HG03575 (cell line): ENCODE results near the gene ADGRA1.

Source experiments
- ATAC-seq: cut with Tn5 transposase; IDR thresholded peaks from one replicate; pipeline ENCODE4 v1.9.1; 2021; ENCODE audit not compliant: unreplicated experiment, insufficient number of reproducible peaks, low FRiP score; ENCODE audit errors: extremely low read depth

ADGRA1 gene, protein sequence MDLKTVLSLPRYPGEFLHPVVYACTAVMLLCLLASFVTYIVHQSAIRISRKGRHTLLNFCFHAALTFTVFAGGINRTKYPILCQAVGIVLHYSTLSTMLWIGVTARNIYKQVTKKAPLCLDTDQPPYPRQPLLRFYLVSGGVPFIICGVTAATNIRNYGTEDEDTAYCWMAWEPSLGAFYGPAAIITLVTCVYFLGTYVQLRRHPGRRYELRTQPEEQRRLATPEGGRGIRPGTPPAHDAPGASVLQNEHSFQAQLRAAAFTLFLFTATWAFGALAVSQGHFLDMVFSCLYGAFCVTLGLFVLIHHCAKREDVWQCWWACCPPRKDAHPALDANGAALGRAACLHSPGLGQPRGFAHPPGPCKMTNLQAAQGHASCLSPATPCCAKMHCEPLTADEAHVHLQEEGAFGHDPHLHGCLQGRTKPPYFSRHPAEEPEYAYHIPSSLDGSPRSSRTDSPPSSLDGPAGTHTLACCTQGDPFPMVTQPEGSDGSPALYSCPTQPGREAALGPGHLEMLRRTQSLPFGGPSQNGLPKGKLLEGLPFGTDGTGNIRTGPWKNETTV

DNA sequence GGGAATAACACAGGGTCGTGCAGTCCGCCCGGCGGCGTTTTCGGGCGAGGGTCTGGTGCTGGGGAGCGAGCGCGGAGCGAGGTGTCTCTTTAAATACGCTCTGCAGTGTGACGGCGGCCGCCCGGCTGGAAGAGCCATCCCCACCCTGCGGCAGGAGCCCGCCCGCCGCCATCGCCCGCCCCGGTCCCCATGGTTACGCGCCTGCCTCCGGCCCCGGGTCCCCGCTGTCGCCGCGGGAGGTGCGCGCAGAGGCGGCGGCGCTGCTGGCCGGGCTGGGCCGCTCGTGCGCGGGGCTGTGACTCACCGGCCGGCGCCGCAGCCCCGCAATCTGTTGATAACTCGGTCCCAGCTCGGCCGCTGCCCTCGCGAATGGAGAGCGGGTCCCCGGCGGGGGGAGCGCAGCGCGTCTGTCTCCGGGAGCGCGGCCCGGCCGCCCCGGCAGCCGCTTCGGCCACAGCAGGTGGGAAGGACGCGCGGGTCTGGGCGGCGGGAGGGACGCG, at the start of gene ADGRA1:
ADGRA1 (plus strand) TSS at position 246 of the 500 bp plus-strand sequence. CDS start 986 bp downstream, outside the sequence.
- ATAC-seq: no peak

DNA sequence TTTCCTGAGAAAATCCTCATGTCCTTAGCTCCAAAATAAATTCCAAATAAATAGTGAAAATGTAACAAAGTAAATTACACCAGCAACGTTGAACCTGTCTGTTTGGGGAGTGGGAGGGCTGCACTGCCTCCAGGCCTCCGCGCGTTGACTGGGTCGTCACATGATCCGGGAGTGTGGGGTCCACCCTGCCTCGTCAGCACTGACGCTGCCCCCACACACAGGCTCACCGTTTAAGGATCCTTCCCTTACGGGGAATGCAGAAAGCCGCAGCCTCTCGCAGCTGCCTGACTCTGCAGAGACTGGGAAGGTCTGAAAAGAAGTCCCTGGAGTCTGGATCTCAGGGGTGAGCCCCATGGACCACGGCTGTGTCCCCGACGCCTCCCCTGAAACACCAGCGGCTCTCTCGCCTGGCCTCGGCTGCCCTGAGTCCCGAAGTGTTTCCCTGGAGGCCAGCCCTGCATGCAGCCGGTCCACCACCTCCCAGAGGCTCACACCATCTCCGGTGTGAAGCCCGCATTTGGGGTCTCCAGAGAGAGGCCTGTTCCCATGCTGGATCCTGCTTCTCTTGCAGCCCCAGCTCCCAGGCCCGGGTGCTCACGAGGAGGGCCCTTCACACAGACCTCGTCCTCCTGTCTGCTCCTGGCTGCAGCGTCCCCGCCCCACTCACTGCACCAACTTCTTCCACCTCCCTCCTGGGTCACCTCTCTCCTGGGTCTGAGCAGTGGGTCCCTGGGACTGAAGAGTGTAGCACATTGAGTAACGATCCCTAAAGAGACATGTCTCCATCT, 49.5 kb upstream of the ADGRA1 start:
- no peak for ATAC-seq

DNA sequence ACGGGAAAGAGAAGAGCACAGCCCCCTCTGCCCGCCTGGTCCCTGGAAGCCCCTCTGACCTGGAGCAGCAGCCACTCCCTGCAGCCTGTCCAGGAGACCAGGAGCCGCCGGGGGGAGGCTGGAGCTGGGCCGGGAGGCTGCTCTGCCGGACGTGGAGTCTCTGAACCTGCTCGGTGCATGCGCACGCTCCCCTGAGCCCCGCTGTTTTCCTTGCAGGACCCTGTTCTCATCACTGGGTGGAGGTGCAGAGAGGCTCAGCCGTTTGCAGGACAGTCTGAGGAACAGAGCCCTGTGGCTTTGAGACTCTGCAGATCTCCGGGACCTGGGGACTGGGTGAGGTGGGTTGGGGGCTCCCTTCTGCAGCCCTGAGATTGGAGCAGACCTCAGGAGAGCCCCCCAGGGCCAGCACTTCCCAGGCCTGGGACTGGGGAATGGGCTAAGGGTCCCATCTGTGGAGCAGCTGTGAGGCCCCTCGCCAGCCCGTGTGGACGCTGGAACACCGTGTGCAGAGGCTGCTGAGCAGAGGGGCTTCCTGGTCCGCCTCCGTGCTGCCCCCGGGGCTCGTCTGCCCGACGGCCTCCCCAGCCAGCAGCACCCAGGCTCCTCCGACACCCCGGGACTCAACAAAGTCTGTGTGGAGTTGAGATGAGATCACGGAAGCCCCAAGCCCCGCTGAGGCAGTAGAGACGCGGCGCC, 48.5 kb upstream of the ADGRA1 start:
- ATAC-seq: no peak

DNA sequence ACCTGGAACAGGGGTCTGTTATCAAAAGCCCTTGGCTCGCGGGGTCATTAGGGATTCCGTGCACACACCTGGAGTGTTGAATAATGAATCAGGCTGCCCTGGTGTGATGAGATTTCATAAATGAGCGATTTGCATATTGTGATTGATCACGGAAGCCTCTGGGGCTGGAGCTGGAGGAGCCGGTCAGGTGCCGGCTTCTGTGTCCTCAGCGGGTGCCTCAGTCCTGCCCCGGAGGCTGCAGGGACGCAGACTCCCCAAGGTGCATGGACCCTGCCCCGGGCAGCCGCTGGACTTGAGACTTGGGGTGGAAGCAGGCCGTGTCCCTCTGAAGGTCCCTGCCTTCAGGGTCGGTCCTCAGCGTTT, 47.9 kb upstream of the ADGRA1 start:
- ATAC-seq: no peak

DNA sequence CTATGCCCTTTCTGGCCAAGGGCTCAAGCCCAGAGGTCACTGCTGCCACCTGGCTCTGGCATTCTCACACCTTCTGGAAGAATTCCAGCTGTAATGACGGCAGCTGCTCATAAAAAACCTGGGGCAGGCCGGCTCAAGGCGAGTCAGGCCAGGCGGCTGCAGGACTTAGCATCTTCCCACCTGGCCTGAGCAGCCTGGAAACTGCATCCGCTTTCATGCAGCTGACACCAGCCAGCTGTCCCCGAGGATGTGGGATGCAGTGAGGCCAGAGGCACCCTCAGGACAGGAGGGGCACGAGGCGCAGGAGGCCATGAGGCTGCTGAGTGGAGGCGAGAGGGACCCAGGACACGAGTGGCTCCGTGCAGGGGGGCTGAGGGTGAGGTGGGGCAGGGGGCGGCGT, 47.5 kb upstream of the ADGRA1 start:
- no peak for ATAC-seq

DNA sequence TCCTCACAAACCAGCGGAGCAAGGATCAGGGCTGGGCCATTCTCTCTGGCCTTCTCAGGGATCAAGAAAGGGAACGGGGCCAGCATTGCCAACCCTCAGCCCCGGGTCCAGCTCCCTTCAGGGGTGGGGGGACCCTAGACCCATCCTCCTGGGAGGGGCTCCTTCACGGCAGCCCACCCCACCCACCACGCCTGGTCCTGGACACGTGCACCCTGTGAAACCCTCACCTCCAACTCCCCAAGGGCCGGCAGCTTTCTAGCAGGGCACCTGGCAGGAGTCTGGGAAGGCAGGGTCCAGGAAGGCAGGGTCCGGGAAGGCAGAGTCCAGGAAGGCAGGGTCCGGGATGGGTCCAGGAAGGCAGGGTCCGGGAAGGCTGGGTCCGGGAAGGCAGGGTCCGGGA, 46.6 kb upstream of the ADGRA1 start:
- no peak for ATAC-seq

DNA sequence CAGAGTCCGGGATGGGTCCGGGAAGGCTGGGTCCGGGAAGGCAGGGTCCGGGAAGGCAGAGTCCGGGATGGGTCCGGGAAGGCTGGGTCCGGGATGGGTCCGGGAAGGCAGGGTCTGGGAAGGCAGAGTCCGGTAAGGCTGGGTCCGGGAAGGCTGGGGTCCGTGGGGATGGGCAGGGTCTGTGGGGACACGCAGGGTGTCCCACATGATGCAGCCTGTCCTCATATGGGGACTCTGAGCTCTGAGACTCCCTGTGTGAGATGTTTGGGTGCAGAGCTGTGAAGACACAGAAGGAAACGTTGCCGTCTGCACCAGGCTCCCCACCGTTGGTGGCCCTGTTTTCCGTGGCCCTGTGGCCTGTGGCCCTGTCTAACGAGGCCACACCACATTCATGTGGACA, 45.7 kb upstream of the ADGRA1 start:
- no peak for ATAC-seq

DNA sequence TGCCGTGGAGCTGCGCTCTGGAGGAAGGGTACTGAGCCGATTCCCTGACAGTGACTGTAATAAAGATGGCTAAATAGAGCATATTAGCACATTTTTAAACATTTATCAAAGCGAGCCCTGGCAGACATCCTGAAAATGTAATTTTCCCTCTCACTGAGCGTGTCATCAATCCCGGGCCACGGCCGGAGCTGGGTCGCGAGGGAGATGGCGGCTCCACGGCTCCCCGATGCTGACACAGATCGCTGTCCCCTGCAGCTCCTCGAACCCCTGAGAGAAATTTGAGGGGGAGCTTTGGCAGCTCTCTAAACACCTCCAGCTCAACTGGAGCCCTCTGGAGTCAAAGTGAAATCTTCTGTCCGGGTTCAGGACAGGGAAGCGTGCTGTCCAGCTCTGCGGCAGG, 44.9 kb upstream of the ADGRA1 start:
- ATAC-seq: no peak

DNA sequence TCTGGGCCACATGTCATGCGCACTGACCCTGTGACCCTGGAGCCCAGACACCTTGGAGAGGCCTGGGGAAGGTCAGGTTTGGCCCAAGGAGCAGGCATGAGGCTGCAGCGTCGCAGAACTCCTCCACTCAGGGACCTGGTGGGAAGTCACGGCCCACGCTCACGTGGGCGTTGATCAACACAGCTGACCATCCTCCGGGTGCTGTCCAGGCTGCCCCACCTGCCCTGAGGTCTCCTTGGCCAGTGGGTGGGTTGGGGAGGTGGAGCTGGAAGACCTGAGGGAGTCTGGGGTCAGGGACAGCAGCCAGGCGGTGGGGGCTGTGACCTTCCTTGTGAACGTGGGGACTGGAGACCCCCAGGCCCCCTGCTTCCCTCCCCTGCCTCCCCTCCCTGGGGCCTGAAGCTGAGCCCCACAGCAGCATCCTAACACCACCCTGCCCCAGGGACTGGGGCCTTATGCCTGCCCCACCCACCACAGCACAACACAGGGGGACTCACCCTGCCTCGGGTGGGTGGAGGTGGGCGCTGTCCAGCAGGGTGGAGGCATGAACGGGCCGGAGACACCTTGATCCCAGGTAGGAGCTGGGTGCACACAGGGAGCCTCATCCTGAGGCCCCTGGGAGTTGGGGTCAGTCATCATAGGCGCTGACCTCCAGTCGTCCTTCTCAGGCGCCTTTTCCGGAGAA, 44.0 kb upstream of the ADGRA1 start:
- ATAC-seq: no peak

DNA sequence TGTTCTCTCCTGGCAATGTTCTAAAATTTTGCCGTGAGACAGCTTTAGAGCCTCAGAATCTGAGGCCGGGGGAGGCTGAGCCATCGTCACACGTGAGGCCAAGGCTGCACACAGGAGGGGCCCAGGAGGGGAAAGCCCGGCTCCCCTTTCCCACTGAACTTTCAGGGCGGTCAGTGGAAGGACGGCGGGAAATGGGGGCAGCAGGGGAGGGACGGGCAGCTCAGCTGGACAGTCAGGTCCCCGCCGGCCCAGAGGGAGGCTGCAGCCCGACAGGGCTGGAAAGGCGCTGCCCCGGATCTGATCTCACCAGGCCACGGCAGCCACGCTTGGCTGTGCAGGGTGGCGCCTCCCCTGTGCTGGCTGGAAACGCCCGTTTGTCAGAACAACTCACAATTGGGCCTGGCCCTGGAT, 43.3 kb upstream of the ADGRA1 start:
- ATAC-seq: no peak

DNA sequence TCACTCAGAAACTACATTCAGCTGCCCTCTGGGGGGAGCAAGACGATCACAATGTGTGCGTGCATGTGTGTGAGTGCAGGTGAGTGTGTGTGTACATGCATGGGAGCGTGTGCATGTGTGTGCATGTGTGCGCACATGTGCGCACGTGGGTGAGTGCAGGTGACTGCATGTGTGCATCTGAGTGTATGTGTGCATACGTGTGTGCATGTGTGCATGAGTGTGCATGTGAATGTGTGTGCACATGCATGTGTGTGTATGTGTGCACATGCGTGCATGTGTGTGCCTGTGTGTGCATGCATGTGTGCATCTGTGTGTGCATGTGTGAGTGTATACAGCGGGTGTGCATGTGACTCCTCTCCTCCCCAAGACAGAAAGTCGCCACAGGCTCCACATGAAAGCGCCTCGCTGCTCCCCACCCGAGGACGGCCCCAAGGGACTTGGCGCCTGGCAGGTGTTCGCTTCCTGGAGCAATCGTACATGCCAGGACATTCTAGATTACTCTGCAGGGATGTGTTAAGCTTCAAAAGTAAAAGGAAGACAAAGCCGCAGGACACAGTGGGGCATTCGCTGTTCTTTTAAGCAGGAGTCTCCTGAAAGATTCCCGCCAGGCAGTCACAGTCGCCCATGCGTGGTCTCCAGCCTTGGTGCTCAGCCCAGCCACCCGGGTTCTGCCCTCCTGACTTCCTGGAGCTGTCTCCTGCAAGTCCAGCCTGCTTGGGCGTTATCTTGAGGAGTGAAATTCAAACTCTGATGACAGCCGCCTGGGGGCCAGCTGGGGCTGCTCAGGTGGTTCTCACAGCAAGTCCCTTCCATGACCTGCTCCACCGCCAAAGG, 42.0 kb upstream of the ADGRA1 start:
- no peak for ATAC-seq

DNA sequence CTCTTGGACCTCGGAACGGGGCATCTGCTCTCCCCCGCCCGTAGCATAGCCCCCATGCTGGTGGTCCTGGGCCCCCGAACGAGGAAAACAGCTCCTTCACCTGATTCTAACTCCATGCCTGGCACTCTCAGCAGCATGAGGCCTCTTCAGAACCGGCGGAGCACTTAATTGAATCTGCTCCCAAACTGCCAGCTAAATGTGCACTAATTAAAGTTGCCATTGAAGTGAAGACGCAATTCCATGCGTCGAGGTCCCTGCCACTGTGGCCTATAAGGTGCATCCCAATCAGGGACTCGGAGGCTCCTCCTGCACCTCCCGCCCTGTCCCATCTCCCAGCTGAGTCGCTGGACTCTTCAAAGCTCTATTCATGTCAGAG, 41.3 kb upstream of the ADGRA1 start:
- ATAC-seq: no peak

DNA sequence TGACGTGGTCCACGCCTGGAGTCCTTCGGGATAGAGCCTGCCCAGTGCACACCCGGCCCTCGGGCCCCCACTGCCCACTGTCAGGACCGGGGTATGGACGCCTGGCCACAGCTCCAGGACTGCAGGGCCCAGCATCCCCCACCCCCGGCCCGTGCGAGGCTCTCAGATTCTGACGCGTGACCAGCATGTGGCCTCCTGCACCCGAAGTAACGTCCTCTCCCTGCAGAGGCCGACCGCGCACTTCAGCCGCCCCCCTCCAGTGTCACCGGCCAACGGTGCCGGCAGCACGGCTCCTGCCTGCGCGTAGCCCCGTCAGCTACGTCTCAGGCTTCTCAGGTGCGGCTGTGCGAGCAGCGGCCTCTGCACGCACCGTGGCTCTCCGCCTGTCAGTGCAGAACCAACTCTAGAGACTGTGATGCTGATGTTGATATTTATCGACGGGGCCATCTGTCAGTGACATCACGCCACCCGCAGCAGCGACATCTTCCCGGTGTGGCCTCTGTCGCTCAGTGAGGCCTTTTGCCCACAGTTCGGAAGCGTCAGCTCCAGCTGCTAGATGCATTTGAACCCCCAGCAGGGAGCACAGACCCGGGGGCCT, 40.1 kb upstream of the ADGRA1 start:
- ATAC-seq: no peak

DNA sequence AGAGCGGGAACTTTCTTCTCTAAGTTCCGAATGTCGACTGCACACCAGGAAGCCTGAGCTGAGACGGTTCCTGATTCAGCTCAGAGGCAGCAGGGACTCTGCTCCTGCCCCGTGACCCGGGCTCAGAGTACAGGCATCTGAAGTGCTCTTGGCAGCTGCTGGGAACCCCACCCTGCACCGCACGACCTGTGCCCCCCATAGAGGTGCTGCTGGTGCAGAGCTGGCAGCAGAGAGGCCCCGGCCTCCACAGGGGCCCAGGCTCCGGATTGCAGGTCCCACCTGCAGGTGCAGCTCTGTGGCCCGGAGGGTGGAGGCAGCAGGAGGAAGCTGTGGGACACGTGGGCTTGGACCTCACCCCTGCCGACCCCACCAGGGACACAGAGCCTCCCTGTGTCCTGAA, 39.5 kb upstream of the ADGRA1 start:
- ATAC-seq: no peak

DNA sequence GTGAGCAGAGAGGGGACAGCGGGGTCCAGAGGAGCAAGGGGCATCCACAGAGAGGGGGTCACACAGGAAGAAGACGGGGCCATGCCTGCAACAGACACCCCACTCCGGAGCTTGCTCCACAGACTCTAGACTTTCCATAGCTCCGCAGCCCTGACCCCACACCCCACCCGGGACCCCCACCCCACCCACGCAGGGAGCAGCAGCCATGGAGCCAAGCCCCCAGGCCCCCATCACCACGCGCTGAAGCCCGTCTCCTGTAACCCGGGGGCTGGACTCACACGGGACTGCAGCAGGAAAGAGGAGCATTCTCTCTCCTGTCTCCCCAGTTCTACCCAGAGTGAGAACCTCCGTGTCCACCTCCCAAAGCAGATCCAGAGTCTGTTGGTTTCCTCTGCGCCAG, 38.8 kb upstream of the ADGRA1 start:
- no peak for ATAC-seq

DNA sequence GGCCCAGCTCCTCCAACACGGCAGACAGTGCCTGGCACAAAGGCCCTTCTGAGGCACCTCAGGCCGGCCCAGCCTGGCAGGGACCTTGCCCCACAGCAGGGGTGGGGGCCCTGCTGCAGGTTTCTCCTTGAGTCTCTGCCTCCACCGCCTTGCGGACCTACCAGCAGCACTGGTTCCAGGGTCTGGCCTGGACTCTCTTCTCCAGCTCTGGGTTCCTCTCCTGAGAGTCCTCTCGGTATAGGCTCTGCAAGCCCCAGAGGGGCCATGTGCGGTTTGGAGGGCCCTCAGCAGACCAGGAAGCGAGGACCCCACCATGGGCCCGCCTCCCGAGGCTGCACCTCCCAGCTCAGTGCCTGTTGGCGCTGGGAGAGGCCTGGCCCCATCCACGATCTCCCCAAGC, 38.1 kb upstream of the ADGRA1 start:
- no peak for ATAC-seq

DNA sequence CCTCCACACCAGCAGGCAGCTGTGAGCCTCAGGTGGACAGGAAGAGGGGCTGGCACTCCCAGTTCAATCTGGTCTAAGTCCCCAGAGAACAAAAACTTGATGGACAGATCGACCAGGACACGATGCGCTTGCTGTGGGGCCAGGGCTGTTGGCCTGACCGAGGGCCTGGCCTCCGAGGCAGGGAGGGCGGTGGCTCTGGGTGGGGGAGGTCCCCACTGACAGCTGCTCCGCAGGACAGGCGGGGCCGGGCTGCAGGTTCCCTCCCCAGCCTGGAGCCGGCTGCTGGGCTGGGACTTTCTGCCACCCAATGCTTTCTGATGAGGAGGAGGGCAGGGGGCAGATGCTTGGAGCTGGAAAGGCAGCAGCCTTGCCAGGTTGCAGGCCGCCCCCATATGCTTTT, 37.4 kb upstream of the ADGRA1 start:
- ATAC-seq: no peak

DNA sequence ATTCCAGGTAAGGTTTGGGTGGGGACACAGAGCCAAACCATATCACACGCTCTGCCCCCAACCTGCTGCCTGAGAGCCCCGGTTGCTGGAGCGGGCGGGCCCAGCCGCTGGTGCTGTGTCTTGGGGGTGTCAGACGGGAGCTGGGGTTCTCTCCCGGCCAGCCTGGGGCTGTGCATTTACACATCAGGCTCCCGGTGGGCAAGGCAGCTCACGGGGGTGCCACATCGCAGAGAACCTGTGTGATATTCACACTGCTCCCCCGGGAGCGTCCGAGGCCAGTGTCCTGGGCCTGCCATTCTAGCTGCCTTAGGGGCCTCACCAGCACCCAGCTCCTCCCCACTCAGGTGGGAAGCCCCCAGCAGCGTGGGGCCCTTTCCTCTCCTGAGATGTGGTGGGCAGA, 35.6 kb upstream of the ADGRA1 start:
- ATAC-seq: no peak
